NCI-H748 treated with DMSO at 0.1 percent for 48 hours (cell line): ENCODE results near the gene FFAR2.

ENCODE experiments used
- DNase-seq: peaks from one replicate; lab custom pipeline; 2025; lab: John Stamatoyannopoulos, UW

The FFAR2 gene

DNA sequence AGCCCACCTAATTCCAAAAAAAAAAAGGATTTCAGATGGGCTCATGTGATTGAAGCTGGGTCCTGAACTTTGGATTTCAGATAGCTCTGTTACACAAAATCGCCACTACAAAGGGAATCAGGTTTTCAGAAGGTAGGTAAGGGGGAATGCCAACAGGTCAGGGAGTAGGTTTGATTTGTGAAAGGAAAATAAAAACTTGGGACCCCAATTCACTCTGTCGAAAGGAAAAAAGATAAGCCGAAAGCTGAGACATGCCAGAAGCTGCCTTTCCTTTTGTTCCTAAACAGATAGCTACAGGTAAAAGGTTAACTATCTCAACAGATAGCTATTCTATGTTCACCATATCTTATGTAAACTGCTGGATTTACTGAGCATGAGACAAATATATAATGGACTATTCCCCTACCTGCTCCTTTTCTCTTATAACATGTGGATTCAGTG lies 38.2 kb downstream of the FFAR2 start:
- no peak for DNase-seq

DNA sequence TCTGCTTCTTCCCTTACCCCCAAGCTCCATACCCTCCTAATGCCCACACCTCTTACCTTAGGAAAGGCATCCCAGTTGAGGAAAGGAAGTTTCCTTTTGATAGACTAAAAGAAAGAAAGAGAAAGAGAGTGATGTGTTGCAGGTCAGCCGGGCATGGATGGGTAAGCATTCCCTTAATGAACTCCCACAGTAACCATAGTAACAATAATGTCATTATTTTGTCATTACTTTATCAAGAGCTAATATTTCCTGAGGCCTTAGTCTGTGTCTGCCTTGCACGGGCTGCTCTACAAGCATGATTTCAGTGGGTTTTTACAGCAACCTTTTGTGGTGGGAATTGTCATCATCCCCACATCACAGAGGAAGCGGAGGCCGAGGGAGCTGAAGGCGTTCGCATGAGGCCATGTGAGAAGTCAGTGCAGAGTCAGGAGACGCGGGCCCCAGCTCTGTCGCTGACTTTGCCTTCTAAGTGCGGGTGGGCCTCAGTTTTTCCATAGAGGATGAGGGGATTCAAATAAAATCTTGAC lies 39.7 kb downstream of the FFAR2 start:
- DNase-seq, result no peak

DNA sequence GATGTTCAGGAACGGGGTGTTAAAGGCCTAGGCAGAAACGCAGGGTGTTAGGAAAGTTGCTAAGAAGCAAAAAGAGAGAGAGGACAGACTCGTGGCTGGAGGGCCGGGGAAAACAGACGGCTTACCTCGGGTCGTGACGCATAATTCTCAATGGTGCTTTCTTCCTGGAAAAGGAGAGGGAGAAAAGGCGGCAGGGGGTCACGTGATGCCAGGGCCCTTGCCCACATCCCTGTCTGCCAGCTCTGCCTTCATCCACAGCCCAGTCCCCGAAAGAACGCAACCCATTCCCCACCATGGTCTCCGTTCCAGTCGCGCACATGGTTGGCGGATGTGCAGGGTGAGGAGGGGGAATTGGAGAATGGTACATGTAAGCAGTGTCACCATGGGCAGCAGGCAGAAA lies 40.6 kb downstream of the FFAR2 start:
- no peak for DNase-seq

DNA sequence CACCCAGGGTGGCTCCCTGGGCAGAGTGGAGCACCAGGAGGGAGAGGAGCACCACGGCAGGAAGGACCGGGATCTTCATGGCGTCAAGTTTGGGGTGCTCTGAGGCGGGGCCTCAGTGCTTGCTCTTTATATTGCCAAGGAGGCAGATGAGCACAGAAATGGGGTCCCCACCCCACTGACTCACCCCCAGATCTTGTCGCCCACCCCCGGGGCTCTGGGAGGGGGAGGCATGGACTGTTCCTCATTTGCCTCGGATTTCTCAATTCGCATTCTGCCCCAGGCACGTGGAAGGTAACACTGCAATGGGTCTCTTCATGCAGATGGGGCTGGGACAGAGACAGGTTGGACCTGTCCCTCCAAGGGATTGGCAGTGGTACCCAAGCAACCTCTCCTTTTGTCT lies 42.3 kb downstream of the FFAR2 start, which contains the start of gene KRTDAP:
Gene KRTDAP (minus strand): TSS at position 101 of the 400 bp plus-strand sequence. CDS start 22 bp downstream, at position 79.
- no peak for DNase-seq

DNA sequence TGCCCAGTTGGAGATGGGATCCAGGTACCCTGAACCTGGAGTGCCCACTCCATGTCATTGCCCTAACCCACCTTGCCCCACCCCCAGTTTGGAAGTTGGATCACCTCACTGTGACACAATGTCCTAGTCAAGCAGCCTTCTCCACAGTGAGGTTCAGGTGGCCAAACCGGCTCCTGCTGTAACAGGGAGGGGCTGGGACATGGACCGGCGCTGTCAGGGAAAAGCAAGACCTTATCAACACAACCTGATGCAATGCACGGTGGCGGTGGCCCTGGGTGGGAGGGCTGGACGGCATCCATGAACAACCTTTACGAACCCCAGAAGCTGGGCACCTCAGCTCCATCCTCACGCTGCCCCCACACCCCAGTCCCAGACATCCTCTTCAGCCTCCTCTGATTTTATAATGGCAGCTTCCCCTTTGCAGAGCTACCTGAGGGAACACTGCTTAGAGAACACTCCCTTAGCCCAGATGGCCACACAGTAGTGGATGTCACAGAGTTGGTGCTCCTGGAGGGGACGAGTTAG lies 43.8 kb downstream of the FFAR2 start:
- no peak for DNase-seq

DNA sequence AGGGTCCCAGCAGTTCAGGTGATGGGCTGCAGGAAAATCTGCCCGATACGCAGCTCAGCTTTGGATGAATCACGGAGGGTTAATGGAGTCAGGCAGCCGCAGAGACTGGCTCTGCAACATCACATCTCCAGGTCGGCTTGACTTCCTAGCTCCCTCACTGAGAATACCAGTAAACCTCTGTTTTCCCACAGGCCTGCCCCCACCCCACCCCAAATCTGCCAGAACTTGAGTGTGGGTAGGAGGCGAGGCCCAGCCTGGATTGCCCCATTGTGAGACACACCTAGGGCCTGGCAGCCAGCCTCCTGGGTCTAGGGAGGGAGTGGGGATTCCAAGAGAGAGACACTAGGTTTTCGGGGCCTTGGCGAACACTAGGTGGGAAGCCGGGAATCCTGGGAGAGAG lies 45.9 kb downstream of the FFAR2 start:
- DNase-seq, result no peak

DNA sequence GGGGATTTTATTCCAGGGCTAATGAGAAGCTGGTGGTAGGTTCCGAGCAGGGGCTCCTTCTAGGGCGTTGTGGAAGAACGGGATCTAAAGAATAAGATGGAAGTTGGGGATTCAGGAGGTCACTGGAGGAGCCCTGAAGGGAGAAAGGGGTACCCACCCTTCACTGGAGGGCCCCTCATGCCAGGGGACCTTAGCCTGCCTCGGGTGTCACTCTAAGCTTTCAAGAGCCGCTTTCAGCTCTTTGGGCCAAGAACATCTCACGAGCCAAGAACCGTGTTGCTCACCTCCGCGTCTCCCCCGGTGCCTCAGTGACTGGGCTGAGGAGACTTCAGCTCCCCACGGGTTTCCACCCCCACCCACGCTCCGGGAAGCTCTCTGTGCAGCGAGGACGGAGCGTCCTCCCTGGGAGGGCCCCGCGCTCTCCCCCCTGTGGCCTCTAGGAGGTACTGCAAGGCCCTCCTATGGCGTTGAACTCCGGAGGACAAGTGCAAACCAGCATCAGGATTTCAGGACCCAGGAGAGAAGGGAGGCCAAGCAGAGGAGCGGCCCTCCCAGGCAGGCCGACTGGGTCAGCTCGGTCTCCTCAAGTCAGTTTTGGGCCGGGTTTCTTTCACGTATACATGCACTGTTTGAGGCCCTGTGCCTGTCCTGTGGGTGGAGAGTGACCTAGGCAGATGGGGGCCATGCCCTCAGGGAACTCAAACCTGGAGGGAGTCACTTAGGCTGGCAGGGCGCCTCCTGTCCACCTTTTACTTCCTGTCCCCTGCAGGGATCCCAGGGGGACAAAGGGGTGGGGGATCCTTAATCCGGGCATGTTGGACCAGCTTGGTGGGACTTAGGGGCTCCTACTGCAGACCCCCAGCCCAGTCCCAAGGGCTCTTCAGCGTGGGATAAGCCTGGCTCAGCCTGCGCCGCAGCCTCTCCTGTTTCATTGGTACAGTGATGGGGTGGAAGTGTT lies 47.3 kb downstream of the FFAR2 start:
- DNase-seq, result no peak

DNA sequence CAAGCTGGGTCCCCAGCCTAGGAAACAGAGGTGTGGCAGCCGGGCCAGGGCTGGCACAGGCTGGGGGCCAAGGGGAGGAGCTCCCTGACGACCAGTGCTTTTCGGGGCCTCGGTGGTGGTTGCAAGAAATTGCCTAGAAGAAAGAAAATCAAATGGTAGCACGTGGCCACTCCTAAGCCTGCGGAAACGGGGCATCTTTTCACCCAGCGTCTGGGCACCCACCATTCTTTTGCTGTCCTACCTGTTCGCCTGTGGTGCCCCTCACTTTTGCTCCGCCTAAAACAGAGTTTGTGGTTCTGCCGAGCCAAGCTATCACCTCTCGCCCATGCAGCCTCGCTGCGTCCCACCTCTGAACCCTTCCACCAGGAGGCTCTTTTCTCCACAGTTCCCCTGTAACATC lies 49.3 kb downstream of the FFAR2 start:
- no peak for DNase-seq

DNA sequence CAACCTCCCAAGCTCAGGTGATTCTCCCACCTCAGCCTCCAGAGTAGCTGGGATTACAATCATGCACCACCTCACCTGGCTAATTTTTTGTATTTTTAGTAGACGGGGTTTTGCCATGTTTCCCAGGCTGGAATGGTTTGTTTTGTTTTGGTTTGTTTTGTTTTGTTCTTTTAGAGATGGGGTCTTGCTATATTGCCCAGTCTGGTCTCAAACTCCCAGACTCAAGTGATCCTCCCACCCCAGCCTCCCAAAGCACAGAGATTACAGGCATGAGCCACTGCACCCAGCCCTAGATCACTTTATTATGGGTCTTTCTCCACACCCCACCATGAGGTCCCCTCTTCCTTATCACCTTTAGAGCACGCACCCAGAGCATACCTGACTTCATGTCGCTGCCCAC lies 50.2 kb downstream of the FFAR2 start:
- no peak for DNase-seq

DNA sequence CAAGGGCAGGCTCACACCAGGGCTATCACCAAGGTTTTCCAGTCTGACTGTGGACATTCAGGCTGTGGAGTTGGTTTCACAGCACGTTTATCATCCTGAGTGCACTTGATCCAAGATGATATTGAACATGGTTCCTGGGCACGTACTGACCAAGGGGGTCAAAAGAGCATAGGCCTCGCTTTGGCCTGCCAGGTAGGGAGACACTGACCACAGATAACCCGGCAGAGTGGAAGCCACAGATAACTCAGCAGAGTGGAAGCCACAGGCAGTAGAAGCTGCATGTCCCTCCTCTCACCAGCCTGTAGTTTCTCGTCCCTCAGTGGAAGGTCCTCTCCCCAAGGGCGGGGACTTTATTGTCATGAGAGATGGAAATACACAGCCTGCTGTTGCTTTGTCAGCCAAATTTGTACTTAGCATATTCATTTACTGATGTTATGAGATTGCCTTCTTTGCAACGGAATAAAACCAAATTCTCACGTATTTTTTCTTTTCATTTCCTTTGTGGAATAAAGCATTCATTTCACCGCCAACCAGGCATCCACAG lies 51.0 kb downstream of the FFAR2 start:
- no peak for DNase-seq

DNA sequence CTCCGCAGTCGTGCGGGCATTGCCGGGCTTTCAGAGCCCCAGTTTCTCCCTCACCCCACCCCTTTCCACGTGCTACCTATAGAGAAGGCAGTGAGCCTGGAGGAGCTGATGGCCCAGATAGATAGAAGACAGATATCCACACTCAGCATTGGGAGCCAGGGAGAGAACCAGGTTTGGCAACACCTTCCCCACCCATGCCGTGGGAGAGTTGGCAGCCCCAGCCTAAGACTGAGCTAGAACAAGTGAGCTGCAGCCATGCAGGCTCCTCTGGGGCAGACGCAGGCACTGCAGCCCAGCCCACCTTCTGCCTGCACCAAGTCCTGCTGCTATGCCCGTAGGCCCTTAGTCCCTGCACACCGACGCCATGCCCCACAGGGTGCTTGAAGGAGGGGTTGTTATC lies 52.6 kb downstream of the FFAR2 start:
- no peak for DNase-seq
